ENCODE results near the gene ZNF76. TPM values are rescaled to one million over a fixed set of nuclear protein-coding genes. Genes with fewer than 3 reads are reported as not detected.

ZNF76 gene
- total and polyA plus RNA-seq, 2 donors (not counting 1 experiment from before 2014, with no cell fraction given), result 96.9 to 145 TPM

GRCh38 chr6:35259948-35260590, 534 bp downstream of the ZNF76 start:
- WGBS (ENCODE audit: insufficient coverage), result 11% methylated on average over 18 of the region's 23 CpGs
- H3K27me3 ChIP-seq (replicated peaks in 1 of 4; ENCODE audit: control extremely low read depth in 1 of 4, control insufficient read depth in 3 of 4, insufficient read depth in 4 of 4, low read length in 3 of 4), result no peaks in the 10 kb centered on the region
- H3K9me3 ChIP-seq (ENCODE audit: control extremely low read depth in 1 of 3, control insufficient read depth in 2 of 3, insufficient read depth in 1 of 3, low read length in 2 of 3), result no peaks in the 10 kb centered on the region
- intact Hi-C loops (cut with micrococcal nuclease), result loop anchor here (1.0 to 2.0 kb wide), 5 partner anchors 43 to 503 kb away; partner anchors contain the start of genes FANCE and SNRPC
- H3K27ac ChIP-seq (ENCODE audit: low read length in 2 of 2), result peak overlapping the region; percentile 97 to 98
- peak; percentile 61 for ATAC-seq (ENCODE audit: low read depth)
- TF ChIP-seq EZH2 (IDR thresholded peaks at IDR 0.05; ENCODE audit: borderline replicate concordance, insufficient read depth, low read depth, low read length, poor library complexity, severe bottlenecking), result no peak
- no peak for TF ChIP-seq CTCF (IDR thresholded peaks at IDR 0.05)
- Mint-ChIP-seq H3K27ac (peak overlapping the region; percentile 98), H3K27me3 (no peaks in the 10 kb centered on the region), H3K4me3 (peak overlapping the region; percentile 81), H3K4me1 (peaks cover 53% of the 10 kb centered on the region), H3K9me3 (ENCODE audit: insufficient read depth) (no peaks in the 10 kb centered on the region)
- POLR2A ChIA-PET, result interaction anchor here (0.8 to 1.1 kb wide), 3 partner anchors 189 to 1998 kb away, joined by 3 to 4 read pairs (median 4); partner anchors contain the start of genes FANCE, TBC1D22B and TMEM217
- DNase-seq, result peak; percentile 92
- peak overlapping the region; percentile 77 for H3K4me2 ChIP-seq (replicated peaks; ENCODE audit: low read depth, low read length, poor library complexity, severe bottlenecking)
- H3K4me3 ChIP-seq (ENCODE audit: control extremely low read depth in 1 of 5, extremely low read depth in 1 of 5, insufficient read depth in 1 of 5, low read depth in 2 of 5, low read length in 4 of 5), result peak overlapping the region; percentile 41 to 90 (median 81)
- H2AFZ ChIP-seq (ENCODE audit: insufficient read depth, low read depth, low read length, poor library complexity, severe bottlenecking), result peak overlapping the region; percentile 70
- peak overlapping the region; percentile 83 for H3K9ac ChIP-seq (ENCODE audit: low read length)
- H3K4me1 ChIP-seq (ENCODE audit: control insufficient read depth in 2 of 2, insufficient read depth in 2 of 2, low read length in 2 of 2), result peaks cover 26 to 37% of the 10 kb centered on the region in 2 donors
- peaks cover 40% of the 10 kb centered on the region for H3K79me2 ChIP-seq (ENCODE audit: control insufficient read depth, insufficient read depth, low read length)
- H4K20me1 ChIP-seq (ENCODE audit: control insufficient read depth, insufficient read depth, low read length, poor library complexity, severe bottlenecking), result peaks cover 7% of the 10 kb centered on the region
- CTCF ChIA-PET, result interaction anchor here (0.8 to 3.4 kb wide), 4 partner anchors 12 to 207 kb away, joined by 3 to 30 read pairs (median 6); partner anchors contain the start of gene DEF6
- H3K36me3 ChIP-seq (replicated peaks in 1 of 2; ENCODE audit: control extremely low read depth in 1 of 2, control insufficient read depth in 1 of 2, extremely low read depth in 1 of 2, insufficient read depth in 2 of 2, low read length in 1 of 2), result no peaks in the 10 kb centered on the region

Measured in B cell (primary cell).